ENCODE data around the gene ZC3H15.

ZC3H15 gene

DNA sequence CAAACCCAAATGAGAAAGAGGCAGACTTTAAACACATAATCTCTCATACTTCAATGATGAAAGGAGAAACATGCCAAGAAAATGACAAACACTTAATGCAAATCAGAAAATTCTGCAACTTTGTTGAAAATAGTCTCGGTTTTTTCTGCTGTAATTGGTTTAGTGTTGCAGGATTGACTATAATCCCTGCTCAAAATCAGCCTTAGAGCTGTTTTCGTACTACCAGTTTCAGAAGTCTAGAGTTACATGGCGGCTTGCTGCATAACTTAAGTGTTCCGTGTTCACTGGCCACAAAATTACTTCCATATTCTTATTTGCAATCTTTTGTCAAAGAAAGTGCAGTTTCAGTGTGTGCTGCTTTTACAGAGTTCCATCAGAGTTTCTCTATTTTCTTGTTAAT lies 54.9 kb downstream of the ZC3H15 start:
- TF ChIP-seq FOXP2 (optimal IDR thresholded peaks at IDR 0.05; ENCODE audit: borderline replicate concordance, extremely low read depth, extremely low read length, insufficient read depth) (no peak), POLR2AphosphoS5 (IDR thresholded peaks at IDR 0.05; ENCODE audit: low read depth, low read length) (no peak), SIN3A (IDR thresholded peaks at IDR 0.05; ENCODE audit: borderline replicate concordance, insufficient read depth, low read length) (no peak), TAF1 (IDR thresholded peaks at IDR 0.05; ENCODE audit: borderline replicate concordance, insufficient read depth, low read length) (no peak)
- TF ChIP-seq, protein P1, sequence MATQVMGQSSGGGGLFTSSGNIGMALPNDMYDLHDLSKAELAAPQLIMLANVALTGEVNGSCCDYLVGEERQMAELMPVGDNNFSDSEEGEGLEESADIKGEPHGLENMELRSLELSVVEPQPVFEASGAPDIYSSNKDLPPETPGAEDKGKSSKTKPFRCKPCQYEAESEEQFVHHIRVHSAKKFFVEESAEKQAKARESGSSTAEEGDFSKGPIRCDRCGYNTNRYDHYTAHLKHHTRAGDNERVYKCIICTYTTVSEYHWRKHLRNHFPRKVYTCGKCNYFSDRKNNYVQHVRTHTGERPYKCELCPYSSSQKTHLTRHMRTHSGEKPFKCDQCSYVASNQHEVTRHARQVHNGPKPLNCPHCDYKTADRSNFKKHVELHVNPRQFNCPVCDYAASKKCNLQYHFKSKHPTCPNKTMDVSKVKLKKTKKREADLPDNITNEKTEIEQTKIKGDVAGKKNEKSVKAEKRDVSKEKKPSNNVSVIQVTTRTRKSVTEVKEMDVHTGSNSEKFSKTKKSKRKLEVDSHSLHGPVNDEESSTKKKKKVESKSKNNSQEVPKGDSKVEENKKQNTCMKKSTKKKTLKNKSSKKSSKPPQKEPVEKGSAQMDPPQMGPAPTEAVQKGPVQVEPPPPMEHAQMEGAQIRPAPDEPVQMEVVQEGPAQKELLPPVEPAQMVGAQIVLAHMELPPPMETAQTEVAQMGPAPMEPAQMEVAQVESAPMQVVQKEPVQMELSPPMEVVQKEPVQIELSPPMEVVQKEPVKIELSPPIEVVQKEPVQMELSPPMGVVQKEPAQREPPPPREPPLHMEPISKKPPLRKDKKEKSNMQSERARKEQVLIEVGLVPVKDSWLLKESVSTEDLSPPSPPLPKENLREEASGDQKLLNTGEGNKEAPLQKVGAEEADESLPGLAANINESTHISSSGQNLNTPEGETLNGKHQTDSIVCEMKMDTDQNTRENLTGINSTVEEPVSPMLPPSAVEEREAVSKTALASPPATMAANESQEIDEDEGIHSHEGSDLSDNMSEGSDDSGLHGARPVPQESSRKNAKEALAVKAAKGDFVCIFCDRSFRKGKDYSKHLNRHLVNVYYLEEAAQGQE (IDR thresholded peaks at IDR 0.05; ENCODE audit: insufficient read depth in 1 of 2, low read depth in 2 of 2, low read length in 2 of 2), result no peak

DNA sequence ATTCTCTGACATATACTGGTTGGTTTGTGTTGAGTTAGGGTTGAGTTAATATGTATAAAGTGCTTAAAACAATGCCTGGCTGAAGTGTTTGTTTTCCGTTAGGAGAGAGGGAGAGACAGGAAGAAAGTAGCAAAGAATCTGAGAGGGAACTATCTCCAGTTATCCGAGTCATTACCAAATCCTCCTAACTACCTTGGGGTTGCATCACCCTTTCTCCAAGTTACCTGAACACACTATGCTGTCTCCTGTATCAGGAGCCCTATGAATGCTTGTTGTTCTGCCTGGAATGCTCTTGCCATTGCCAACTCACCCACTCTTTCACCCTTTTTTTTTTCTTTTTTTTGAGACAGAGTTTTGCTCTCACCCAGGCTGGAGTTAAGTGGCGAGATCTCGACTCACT lies 55.9 kb downstream of the ZC3H15 start:
- TF ChIP-seq TAF1 (IDR thresholded peaks at IDR 0.05; ENCODE audit: borderline replicate concordance, insufficient read depth, low read length), result no peak
- TF ChIP-seq, protein P1 (IDR thresholded peaks at IDR 0.05; ENCODE audit: insufficient read depth in 1 of 2, low read depth in 2 of 2, low read length in 2 of 2), result no peak
- TF ChIP-seq FOXP2 (optimal IDR thresholded peaks at IDR 0.05; ENCODE audit: borderline replicate concordance, extremely low read depth, extremely low read length, insufficient read depth), result no peak
- no peak for TF ChIP-seq POLR2AphosphoS5 (IDR thresholded peaks at IDR 0.05; ENCODE audit: low read depth, low read length)
- no peak for TF ChIP-seq SIN3A (IDR thresholded peaks at IDR 0.05; ENCODE audit: borderline replicate concordance, insufficient read depth, low read length)

DNA sequence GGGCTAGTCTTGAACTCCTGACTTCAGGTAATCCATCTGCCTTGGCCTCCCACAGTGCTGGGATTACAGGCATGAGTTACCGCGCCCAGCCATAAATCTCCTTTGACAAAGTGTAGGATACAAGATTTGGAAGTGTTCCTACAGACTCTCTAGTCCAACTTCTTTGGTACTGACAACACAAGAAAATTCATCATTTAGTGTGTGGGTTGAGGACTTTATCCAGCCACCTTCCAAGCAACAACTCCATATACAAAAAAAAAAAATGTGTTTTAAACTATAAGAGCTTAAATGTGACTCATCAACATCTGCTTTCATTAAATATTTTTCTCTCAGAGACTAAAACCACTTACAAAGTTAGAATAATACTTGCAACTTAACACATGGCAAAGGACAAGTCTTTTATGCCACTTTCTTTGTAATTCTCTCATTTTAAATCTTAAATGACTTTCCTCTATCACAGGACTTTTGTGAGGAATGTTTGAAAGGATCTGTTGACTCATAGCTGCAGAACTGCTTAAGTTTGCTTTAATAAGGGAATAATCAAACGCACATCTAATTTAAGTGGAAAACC lies 57.6 kb downstream of the ZC3H15 start:
- TF ChIP-seq, protein P1 (IDR thresholded peaks at IDR 0.05; ENCODE audit: insufficient read depth in 1 of 2, low read depth in 2 of 2, low read length in 2 of 2), result no peak
- TF ChIP-seq FOXP2 (optimal IDR thresholded peaks at IDR 0.05; ENCODE audit: borderline replicate concordance, extremely low read depth, extremely low read length, insufficient read depth), result no peak
- no peak for TF ChIP-seq TAF1 (IDR thresholded peaks at IDR 0.05; ENCODE audit: borderline replicate concordance, insufficient read depth, low read length)
- TF ChIP-seq SIN3A (IDR thresholded peaks at IDR 0.05; ENCODE audit: borderline replicate concordance, insufficient read depth, low read length), result no peak
- TF ChIP-seq POLR2AphosphoS5 (IDR thresholded peaks at IDR 0.05; ENCODE audit: low read depth, low read length), result no peak

DNA sequence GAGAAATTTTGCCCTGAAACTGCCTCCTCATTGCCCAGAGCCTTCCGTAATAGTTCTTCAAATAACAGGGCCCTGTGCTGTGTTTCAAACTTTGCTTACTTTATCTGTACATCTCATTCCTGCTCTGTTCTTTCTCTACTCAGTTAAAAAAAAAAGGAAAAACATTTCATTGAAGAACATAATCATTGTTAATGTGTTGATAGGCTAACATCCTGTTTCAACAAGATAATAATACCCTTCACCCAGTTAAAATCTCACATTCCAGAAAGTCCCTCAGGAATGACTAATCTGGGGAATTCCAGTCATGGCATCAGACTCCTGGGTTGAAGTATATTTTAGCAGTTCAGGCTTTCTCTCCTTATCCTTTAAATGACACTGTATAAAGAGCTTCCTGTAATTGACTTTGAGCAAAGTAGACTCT lies 58.2 kb downstream of the ZC3H15 start:
- TF ChIP-seq, protein P1 (IDR thresholded peaks at IDR 0.05; ENCODE audit: insufficient read depth in 1 of 2, low read depth in 2 of 2, low read length in 2 of 2), result no peak
- TF ChIP-seq POLR2AphosphoS5 (IDR thresholded peaks at IDR 0.05; ENCODE audit: low read depth, low read length) (no peak), FOXP2 (optimal IDR thresholded peaks at IDR 0.05; ENCODE audit: borderline replicate concordance, extremely low read depth, extremely low read length, insufficient read depth) (no peak), SIN3A (IDR thresholded peaks at IDR 0.05; ENCODE audit: borderline replicate concordance, insufficient read depth, low read length) (no peak; the same call in 1 of the 2 replicates), TAF1 (IDR thresholded peaks at IDR 0.05; ENCODE audit: borderline replicate concordance, insufficient read depth, low read length) (no peak)

Measured in PFSK-1 (cell line).